ENCODE results near the gene NFIL3.

GRCh38 chr9:91360551-91361290 is 62.9 kb downstream of the NFIL3 start:
- TF ChIP-seq CTCF (IDR thresholded peaks at IDR 0.05) (no peak), POLR2A (IDR thresholded peaks at IDR 0.05) (no peak), POLR2AphosphoS5 (IDR thresholded peaks at IDR 0.05) (no peak)
